GM18873 (cell line): ENCODE results near the gene ZRANB3.

Experiments
- ATAC-seq: cut with Tn5 transposase; IDR thresholded peaks from one replicate; pipeline ENCODE4 v1.9.1; 2021; ENCODE audit warnings: mild to moderate bottlenecking, moderate library complexity, moderate number of reproducible peaks; ENCODE audit not compliant: unreplicated experiment, low FRiP score

The ZRANB3 gene

GRCh38 chr2:135186054-135186453, 345.0 kb downstream of the ZRANB3 start:
- no peak for ATAC-seq

DNA sequence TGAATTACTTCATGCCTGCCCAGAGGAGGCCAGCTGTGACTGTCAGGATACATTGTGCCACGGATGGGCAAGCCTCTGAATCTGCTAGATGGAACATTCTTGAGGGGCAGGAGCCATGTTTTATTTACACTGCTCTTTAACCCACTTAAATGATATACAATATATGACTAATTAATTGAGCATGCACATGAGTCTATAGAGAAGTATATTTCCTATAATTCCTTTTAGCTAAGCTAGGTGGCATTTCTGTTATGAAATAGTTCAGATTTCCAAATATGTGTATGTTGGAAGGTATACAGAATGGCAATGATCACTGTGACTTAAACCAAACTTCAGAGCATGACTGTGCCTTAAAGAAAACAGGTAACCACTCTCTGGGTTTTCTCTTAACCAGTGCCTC, 347.2 kb downstream of the ZRANB3 start:
- no peak for ATAC-seq

- no peak for ATAC-seq
These were observed 348.4 kb downstream of the ZRANB3 start for GRCh38 chr2:135182601-135183000.

- ATAC-seq: no peak
These were observed 348.8 kb downstream of the ZRANB3 start for GRCh38 chr2:135182190-135182589.

DNA sequence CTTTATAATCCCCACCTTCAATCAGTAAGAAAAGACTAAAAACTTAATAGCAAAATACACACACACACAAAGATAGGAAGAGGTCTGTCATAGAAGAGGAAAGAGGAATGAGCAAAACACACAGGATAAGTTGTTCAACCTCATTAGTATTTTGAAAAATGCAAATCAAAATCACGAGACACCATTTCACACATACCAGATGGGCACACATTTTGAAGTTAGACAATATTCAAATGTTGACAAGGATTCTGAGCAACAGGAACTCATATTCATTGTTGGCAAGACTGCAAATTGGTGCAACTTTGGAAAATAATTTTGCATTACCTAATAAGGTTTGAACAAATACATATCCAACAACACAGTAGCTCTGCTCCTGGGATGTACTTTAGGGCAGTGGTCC, 351.3 kb downstream of the ZRANB3 start:
- no peak for ATAC-seq

DNA sequence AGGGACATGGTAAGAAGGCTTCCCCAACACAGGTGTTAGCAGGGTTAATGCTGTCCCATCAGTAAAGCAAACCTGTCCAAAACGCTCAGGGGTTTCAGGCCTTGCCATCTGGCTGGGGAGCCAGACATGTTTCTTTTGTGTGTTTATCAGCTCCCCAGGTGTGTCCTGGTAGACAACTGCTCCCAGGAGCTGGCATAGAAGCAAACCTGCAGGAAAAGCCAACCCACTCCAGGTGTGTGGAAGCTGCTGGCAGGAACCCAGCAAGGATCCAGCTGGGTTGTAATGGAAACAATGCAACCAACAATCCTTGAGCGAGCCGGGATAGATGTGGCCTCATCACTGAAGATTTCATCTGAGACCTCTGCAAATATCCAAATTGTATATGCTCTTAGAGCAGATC, 355.8 kb downstream of the ZRANB3 start:
- no peak for ATAC-seq

DNA sequence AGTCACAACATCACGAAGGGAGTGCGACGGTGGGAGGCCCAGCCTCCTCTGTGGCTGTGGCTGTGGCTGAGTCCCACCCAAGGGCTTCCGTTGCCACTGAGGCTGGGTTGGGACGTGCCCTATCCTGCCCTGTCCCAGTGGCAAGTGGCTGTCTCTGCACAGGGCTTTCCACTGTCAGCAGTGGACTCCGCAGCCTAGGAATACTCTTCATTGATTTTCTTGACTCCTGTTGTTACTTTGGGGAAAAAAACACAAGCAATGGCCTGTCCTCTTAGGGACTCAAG, 356.3 kb downstream of the ZRANB3 start:
- ATAC-seq: no peak

DNA sequence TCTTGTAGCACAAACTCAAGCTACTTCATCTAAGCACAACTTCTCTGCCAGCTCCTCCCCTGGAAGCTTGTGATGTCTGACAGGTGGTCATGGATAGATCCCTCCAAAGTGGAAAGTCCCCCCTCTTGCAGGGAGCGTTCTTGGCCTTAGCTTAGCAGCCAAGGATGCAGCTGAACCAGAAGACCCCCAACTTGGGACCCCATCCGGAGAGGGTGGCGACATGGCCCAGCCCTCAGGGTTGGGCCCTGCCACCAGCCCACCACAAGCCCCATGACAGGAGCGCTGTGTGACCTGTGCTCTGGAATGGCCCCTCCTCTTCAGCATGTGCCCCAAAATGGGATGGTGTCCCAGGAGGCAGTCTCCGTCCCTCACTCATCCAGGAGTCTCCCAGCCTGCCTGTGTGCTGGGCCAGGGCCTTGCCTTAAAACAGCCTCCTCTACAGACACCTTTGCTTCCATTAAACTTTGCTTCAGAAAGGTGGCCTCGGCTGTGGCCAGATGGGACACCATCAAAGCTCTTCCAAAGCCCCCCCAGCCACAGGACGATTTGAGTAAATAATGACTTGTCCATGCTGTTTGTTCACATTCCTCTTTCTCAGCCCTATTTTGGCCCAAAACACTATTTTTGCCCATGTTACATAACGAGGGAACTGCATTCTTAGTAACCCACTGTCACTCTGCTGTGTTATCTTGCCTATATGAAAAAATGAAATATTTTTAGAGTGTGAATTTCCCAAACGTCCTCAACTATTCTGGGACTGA, 356.8 kb downstream of the ZRANB3 start:
- no peak for ATAC-seq

DNA sequence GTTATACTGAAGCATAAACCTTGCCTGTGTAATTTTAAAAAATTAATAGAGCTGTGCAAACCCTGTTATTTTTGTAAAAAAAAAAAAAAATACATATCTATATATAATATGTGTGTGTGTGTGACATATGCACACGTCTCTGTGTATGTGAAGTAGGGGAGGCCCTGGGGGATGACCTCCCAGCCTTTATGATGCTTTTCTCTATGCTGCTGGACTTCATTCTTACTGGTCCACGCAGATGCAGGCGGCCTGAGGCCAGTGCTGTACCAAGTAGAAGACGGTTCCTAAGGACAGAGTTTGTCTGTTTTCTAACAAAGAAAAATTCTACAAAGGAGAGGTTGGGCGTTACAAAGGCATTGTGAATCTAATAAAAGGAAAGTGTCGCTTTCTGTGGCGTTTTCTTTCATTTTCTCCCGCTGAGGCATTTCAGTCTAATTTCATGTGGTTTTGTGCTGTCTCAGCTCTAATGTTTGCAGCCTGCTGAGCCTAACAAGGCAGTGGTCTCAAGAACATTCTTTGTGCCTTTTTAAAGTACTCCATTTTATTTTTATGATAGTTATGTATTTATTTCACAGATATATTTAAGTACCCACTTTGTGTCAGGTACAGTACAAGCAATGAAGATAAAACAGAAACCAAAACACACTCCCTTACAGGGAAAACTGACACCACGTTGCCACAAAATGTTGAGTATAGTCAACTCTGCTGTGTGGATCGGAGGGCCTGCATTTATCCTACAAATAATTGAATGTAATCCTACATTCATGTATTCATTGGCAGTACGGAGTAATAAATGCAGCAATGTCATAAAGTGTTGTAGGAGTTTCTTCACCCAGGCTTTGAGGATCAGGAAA, 360.9 kb downstream of the ZRANB3 start:
- ATAC-seq: no peak

GRCh38 chr2:135168204-135168856, 362.7 kb downstream of the ZRANB3 start:
- no peak for ATAC-seq

DNA sequence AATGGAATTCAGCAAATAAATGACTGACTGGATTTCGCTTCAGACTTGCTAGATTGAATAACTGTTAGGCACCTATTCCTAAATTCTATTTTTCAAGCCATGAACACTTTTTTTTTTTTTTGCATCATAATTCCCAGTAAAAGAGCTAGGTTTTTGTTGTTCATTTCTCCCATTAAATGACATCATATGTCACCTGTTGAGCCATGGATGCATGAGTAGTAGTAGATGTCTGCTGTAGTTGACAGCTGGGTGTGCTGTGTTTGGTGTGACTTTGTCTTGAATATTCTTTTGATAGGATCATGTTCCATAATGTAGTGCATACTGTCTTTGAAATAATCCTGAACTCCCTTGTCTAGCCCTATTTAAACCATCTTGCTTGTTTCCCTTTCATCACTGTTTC, 363.7 kb downstream of the ZRANB3 start:
- no peak for ATAC-seq

DNA sequence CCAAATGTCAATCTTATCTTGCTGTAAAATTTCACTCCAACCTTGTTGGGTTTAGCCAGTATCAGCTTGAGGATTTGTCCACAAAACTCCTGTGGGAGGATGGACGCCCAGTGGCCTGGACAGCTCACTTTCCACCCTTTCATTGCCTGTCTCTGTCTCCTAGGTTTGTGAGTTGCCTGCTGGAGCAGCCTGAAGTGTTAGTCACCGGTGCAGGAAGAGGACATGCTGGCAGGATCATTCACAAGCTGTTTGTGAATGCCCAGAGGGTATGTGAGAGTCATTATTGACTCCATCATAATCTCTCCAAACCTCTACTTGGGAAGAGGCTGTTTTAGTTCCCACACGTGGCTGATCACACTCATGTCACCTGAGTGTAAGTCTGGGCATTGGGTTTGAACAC, 366.6 kb downstream of the ZRANB3 start:
- ATAC-seq: no peak

GRCh38 chr2:135163901-135164300, 367.1 kb downstream of the ZRANB3 start:
- ATAC-seq: no peak

DNA sequence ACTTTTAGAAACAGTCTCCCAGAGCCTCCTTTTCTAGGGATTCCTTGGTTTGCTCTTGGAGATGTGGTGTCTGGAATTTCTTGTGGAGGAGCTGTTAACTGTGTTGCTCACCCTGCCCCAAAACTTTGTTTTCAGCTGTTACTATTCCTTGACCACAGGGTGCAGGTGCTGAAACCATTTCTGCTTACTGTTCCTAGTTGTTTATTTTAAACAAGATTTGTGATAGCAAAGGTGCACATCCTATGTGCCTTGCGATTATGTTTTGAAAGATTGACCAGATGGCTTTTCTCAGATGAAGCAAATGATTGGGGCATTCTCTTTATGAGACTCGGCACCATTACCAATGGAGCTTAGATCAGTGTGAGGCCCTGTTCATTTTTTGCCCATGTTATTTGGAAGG, 367.7 kb downstream of the ZRANB3 start:
- no peak for ATAC-seq

GRCh38 chr2:135162786-135163185, 368.2 kb downstream of the ZRANB3 start:
- no peak for ATAC-seq

- ATAC-seq: no peak
These were observed 368.6 kb downstream of the ZRANB3 start for GRCh38 chr2:135162377-135162776.

- ATAC-seq: no peak
These were observed 371.8 kb downstream of the ZRANB3 start for GRCh38 chr2:135159191-135159590.

DNA sequence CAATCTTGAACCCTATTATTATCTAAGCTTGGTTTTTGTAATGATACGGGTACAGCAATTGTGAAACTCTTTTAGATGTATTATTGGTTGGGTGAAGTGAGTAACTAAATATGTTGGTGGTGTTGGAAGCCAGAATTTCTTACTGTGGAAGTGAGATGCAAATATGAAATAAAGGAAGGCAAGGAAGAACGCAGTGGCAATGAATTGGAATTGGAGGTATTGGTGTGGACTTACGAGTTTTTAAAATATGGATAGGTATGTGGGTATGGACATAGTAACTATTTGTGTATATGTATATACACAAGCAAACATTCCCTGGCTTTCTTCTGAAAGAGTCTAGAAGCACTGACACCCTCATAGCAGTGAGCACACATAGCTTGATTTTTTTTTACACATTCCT, 373.2 kb downstream of the ZRANB3 start:
- ATAC-seq: no peak

DNA sequence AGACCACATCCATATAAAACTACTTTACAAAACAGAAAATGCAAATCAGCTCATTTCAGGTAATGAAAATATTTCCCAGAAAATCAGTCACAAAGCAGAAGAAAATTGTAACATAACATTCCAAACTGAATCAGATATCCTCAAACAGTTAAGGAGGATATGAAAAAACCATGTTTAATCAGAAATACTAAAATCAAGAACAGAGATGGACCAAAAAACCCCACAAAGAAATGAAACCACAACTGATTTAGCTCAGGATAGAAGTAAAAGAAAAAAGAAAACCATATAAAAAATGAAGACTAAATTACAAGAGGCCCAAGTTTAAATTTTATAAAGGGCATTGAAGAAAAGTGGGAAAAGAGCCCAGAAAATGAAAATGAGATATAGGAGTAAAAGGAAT, 376.1 kb downstream of the ZRANB3 start:
- ATAC-seq: no peak

- ATAC-seq: no peak
These were observed 378.7 kb downstream of the ZRANB3 start for GRCh38 chr2:135152361-135152760.

DNA sequence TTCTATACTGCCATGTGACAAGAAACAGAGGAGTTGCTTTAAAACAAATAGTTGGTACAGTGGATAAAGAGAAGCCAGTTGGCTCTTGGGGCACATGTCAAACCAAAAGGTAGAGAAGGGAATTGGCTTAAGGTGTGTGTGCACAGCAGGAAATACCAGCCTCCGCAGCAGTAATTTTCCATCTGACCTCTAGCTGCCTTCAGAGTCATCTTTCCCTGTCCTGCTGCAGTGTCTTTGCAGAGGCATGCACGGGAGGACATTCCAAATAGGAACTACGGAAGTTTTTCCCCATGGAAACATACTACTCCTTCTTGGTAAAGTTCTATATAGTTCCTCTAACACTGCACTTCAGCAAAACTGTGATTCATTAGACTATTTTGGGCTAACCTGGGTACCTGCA, 379.4 kb downstream of the ZRANB3 start:
- no peak for ATAC-seq

- ATAC-seq: no peak
These were observed 380.3 kb downstream of the ZRANB3 start for GRCh38 chr2:135150725-135151124.
